DND-41 (cell line): ENCODE data around the gene IQGAP2.

Source experiments
- ATAC-seq: fragments of 200-7000 bp; cut with Tn5 transposase; 3 replicates; pipeline ENCODE4 v1.9.1; 2021; ENCODE audit warnings: low read depth; ENCODE audit not compliant: insufficient read depth
- DNase-seq: peaks from one replicate; pipeline ENCODE4 v3.0.0-alpha.2; 2020
- H2AFZ ChIP-seq: 2 replicates; pipeline ENCODE4 v1.6.0; 2012; ENCODE audit warnings: low read depth, low read length
- H3K27ac ChIP-seq: 2 replicates; pipeline ENCODE4 v1.5.1; 2012; ENCODE audit warnings: low read length, inconsistent platforms
- H3K27me3 ChIP-seq: fragments of 200-600 bp; sonication (generic); 2 replicates; pipeline ENCODE4 v1.6.0; 2012; ENCODE audit warnings: low read length, mild to moderate bottlenecking, inconsistent platforms; ENCODE audit not compliant: insufficient read depth, poor library complexity
- H3K36me3 ChIP-seq: 2 replicates; pipeline ENCODE4 v1.5.1; 2012; ENCODE audit warnings: low read length, inconsistent platforms; ENCODE audit not compliant: insufficient read depth
- H3K4me1 ChIP-seq: 2 replicates; pipeline ENCODE4 v1.5.1; 2012; ENCODE audit warnings: mild to moderate bottlenecking, low read length; ENCODE audit not compliant: insufficient read depth
- H3K4me2 ChIP-seq: 2 replicates; pipeline ENCODE4 v1.6.0; 2012; ENCODE audit warnings: mild to moderate bottlenecking, moderate library complexity, low read length, inconsistent platforms; ENCODE audit not compliant: insufficient read depth
- H3K4me3 ChIP-seq, 2 experiments: fragments of 200-600 bp in 1 of 2; shearing (Covaris generic) in 1 of 2; 2 replicates each; pipeline ENCODE4 v1.5.1; 2012 to 2016; ENCODE audit warnings: inconsistent platforms in 2 of 2, low read length in 2 of 2, mild to moderate bottlenecking in 2 of 2, low read depth in 1 of 2, moderate library complexity in 1 of 2
- H3K79me2 ChIP-seq: 2 replicates; pipeline ENCODE4 v1.6.0; 2012; ENCODE audit warnings: low read length, inconsistent platforms; ENCODE audit not compliant: insufficient read depth
- H3K9ac ChIP-seq: 2 replicates; pipeline ENCODE4 v1.6.0; 2012; ENCODE audit warnings: low read depth, mild to moderate bottlenecking, inconsistent platforms, low read length, moderate library complexity
- H3K9me3 ChIP-seq: 2 replicates; pipeline ENCODE4 v1.5.1; 2012; ENCODE audit warnings: low read length, moderate library complexity, mild to moderate bottlenecking, inconsistent platforms; ENCODE audit not compliant: insufficient read depth, severe bottlenecking
- H4K20me1 ChIP-seq: 2 replicates; pipeline ENCODE4 v1.6.0; 2012; ENCODE audit warnings: low read length; ENCODE audit not compliant: insufficient read depth
- CTCF ChIP-seq: IDR thresholded peaks from 2 replicates; pipeline ENCODE4 v1.5.1; 2012; ENCODE audit warnings: borderline replicate concordance, low read length, moderate library complexity, mild to moderate bottlenecking; ENCODE audit not compliant: poor library complexity, severe bottlenecking; ENCODE audit errors: extremely low read depth
- EZH2 ChIP-seq: IDR thresholded peaks from 3 replicates; pipeline ENCODE4 v1.6.1; 2012; ENCODE audit warnings: borderline replicate concordance, low read depth, mild to moderate bottlenecking, moderate library complexity, low read length, inconsistent platforms; ENCODE audit not compliant: severe bottlenecking

The IQGAP2 gene

GRCh38 chr5:76723906-76724305, 320.8 kb downstream of the IQGAP2 start:
- H3K27me3 ChIP-seq = peaks cover 4% of the 10 kb centered on the region
- no peak for TF ChIP-seq EZH2
- TF ChIP-seq CTCF = no peak
- no peak overlapping the region for H3K4me3 ChIP-seq
- no peak overlapping the region for H3K4me2 ChIP-seq
- H3K9ac ChIP-seq = no peak overlapping the region
- H4K20me1 ChIP-seq = no peaks in the 10 kb centered on the region
- DNase-seq (no peak), ATAC-seq (no peak)
- no peaks in the 10 kb centered on the region for H3K4me1 ChIP-seq
- H3K36me3 ChIP-seq = no peaks in the 10 kb centered on the region
- H3K79me2 ChIP-seq = no peaks in the 10 kb centered on the region
- H2AFZ ChIP-seq = no peak overlapping the region
- H3K27ac ChIP-seq = no peak overlapping the region
- no peaks in the 10 kb centered on the region for H3K9me3 ChIP-seq

GRCh38 chr5:76724871-76725270, 321.8 kb downstream of the IQGAP2 start:
- TF ChIP-seq CTCF (no peak), EZH2 (no peak)
- Histone ChIP-seq H3K4me3 (no peak overlapping the region), H2AFZ (no peak overlapping the region), H3K27me3 (no peaks in the 10 kb centered on the region), H3K9ac (no peak overlapping the region), H3K79me2 (no peaks in the 10 kb centered on the region), H3K4me1 (no peaks in the 10 kb centered on the region), H3K4me2 (no peak overlapping the region), H3K36me3 (no peaks in the 10 kb centered on the region), H4K20me1 (no peaks in the 10 kb centered on the region), H3K27ac (no peak overlapping the region), H3K9me3 (peaks cover 6% of the 10 kb centered on the region)
- DNase-seq (no peak), ATAC-seq (no peak)

- ATAC-seq = no peak
- H3K4me1 ChIP-seq = no peaks in the 10 kb centered on the region
- TF ChIP-seq CTCF = no peak
- no peak for TF ChIP-seq EZH2
- peaks cover 10% of the 10 kb centered on the region for H3K9me3 ChIP-seq
- H3K4me3 ChIP-seq = no peak overlapping the region
- DNase-seq = no peak
- H3K27me3 ChIP-seq = no peaks in the 10 kb centered on the region
- H3K27ac ChIP-seq = no peak overlapping the region
- H4K20me1 ChIP-seq = no peaks in the 10 kb centered on the region
- H3K79me2 ChIP-seq = no peaks in the 10 kb centered on the region
- no peaks in the 10 kb centered on the region for H3K36me3 ChIP-seq
- H2AFZ ChIP-seq = no peak overlapping the region
- no peak overlapping the region for H3K9ac ChIP-seq
- H3K4me2 ChIP-seq = no peak overlapping the region
Observed at GRCh38 chr5:76728965-76729364, 325.9 kb downstream of the IQGAP2 start.
